ENCODE measurements around the gene DERL3.
"Not testable (repeated sequence)": the region's sequence is repeated elsewhere in the genome, so short reads cannot be mapped to it uniquely, and the experiment has no call there.

DERL3 gene

DNA sequence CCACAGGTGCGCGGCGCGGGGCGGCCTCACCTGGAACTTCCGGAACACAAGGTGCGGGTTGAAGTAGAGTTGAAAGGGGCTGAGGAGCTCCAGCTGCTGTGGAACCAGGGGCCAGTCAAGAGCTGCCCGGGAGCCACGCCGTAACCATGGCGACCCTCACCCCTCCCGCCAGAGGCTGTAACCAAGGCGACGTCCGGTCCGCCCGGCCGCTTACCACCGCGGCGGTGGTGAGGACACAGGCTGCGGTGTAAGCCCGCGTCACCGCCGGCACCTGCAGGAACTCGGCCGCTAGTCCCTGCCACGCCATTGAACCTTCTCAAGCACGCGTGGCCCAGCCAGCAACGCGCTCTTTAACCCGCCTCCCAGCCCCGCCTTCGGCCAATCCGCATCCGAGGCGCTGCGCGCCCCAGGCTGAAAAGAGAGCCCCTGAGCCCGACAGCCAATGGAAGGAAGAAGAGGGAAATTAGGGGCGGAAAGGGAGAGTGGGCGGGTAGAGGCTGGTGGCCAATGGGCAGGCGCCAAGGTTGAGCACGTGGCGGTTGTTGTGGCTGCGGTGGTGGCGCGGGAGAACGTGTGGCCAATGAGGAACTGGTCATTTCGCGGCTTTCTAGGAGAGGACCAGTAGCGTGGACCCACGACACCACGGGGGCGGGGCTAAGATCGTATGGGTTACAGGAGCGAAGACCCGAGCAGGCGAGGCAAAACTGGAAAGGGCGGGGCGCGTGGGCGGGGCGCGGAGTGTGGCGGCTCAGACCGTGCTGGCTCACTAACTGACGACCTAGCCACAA lies at the start of gene DERL3:
DERL3 (minus strand) TSS at position 326 of the 788 bp plus-strand sequence; CDS start at position 307, 19 bp downstream.
- DNase-seq (ENCODE audit: low read depth) = peak; percentile 73

DNA sequence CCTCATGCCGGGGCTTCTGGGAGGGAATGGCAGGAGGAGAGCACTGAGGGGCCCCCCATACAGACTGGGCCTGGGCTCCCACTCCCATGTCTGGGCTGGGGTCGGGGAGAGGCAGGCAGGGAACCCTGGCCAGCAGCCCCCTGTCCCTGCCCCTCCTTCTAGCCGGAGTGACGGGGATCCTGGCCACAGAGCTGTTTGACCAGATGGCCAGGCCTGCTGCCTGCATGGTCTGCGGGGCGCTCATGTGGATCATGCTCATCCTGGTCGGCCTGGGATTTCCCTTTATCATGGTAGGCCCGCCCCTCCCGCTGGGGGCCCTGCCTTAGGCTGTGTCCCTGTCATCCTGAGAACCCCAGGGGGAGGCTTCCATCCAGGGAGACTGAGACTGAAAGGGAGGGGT lies 45.3 kb upstream of the DERL3 start:
- DNase-seq (ENCODE audit: low read depth) = no peak

DNA sequence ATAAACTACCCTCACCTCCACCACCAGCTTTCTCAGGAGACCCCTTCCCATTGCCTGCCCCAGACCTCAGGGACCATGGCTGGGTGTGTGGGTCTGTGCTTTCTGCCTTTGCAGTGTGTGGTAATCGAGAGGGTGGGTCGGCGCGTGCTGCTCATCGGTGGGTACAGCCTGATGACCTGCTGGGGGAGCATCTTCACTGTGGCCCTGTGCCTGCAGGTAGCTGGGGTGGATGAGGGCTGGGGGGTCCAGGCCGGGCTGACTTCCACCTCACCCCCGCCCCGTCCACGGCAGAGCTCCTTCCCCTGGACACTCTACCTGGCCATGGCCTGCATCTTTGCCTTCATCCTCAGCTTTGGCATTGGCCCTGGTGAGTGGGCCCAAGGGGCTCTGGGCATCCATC lies 44.9 kb upstream of the DERL3 start:
- DNase-seq (ENCODE audit: low read depth) = no peak

DNA sequence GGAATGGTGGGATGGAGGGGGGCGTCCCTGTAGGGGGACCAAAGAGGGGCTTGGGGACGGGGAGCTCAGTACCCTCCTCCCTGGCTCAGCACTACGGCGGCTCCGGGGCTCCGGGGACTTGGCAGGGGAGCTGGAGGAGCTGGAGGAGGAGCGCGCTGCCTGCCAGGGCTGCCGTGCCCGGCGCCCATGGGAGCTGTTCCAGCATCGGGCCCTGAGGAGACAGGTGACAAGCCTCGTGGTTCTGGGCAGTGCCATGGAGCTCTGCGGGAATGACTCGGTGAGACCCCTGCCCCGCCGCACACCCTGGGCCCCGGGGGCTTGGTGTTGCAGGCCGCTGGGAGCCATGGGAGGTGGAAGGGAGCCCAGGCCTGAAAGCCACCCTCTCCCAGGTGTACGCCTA lies 43.6 kb upstream of the DERL3 start:
- DNase-seq (ENCODE audit: low read depth) = no peak

DNA sequence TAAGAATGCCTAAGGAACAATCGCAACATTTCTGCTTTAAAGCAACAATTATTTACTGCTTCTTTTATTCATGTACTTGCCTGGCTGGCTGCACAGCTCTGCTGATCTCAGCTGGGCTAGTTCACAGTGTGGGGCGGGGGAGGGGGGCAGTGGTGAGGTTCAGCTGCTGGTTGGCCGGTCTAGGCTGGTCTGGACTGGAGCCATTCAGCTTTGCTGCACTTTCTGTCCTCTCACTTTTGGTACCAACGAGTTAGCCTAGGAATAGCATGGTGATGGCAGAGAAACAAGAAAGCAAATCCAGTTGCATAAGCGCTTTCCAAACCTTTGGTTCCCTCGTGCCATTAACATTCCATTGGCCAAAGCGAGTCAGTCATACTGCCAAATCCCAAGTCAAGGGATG lies 39.4 kb upstream of the DERL3 start:
- DNase-seq (ENCODE audit: low read depth) = no peak

DNA sequence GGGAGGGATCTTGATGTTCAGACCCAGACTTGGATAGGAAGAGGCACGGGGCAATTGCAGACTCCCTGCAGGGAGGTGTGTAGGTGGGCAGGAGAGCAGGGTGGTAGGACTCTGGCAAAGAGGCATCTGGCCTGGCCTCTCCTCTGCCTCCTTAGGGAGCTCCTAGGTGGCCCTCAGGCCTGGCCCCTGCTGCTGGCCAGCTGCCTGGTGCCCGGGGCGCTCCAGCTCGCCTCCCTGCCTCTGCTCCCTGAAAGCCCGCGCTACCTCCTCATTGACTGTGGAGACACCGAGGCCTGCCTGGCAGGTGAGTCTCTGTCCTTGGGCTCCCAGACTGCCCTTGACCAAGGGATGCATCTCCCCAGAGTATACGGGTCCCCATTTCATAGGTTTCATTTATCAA lies 38.8 kb upstream of the DERL3 start:
- no peak for DNase-seq (ENCODE audit: low read depth)

DNA sequence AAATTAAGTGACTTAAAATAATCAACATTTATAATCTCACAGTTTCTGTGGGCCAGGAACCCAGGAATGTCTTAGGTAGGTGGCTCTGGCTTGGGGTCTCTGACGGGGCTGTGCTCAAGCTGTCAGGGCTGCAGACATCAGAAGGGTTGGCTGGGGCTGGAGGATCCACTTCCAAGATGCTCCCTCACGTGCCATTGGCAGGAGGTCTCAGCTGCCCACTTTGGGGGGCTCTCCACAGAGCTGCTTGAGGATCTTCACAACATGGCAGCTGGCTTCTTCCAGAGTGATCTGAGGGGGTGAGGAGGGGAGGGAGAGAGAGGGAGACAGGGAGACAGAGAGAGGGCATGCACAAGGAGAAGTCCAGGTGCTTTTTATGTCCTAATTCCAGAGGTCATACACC lies 37.0 kb upstream of the DERL3 start:
- no peak for DNase-seq (ENCODE audit: low read depth)

DNA sequence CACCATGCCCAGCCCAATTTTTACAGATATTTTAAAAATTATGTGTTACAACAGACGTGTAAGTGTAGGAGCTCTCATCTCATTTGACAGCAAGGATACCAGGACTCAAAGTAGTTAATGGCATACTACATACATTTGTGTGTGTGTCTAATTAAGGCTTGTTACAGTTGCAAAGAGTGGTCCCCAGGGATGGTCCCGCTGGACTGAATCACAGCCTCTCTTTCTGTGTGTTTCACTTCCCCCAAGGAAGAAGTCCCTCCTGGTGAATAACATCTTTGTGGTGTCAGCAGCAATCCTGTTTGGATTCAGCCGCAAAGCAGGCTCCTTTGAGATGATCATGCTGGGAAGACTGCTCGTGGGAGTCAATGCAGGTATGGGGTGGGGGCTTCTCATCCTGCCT lies 36.1 kb upstream of the DERL3 start:
- DNase-seq (ENCODE audit: low read depth) = no peak

DNA sequence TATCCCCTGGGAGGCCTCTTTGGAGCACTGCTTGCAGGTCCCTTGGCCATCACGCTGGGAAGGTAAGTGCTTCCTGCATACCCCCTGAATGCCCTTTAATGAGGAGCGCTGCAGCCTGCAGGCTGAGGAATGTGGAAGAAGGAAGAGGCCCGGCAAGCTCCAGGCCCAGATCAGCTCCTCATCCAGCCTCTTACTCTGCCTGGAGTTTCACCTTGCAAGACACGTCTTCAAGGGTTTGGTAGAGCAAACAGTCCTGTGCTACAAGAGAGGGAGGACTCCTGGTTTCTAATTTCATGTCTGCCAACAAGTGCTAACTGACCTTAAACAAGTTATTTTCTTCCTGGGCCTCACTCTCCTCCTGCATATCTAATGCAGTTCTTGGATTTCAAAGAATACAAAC lies 29.8 kb upstream of the DERL3 start:
- DNase-seq (ENCODE audit: low read depth) = no peak

DNA sequence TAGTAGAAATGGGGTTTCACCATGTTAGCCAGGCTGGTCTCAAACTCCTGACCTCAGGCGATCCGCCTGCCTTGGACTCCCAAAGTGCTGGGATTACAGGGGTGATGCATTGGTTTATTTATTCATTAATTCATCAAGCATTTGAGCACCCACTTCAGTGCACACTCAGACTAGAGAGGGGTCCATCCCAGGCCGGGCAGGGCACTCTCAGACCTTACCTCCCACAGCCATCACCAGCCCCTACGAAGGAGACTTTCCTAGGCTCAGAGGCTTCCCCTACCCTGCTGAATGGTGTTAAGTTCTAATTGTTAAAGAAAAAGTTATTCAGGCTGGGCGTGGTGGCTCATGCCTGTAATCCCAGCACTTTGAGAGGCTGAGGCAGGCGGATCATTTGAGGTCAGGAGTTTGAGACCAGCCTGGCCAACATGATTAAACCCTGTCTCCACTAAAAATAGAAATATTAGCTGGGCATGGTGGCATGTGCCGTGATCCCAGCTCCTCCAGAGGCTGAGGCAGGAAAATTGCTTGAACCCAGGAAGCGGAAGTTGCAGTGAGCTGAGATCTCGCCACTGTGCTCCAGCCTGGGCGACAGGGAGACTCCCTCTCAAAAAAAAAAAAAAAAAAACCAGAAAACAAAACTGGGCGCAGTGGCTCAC lies 25.8 kb upstream of the DERL3 start:
- DNase-seq (ENCODE audit: low read depth) = not testable (repeated sequence)

DNA sequence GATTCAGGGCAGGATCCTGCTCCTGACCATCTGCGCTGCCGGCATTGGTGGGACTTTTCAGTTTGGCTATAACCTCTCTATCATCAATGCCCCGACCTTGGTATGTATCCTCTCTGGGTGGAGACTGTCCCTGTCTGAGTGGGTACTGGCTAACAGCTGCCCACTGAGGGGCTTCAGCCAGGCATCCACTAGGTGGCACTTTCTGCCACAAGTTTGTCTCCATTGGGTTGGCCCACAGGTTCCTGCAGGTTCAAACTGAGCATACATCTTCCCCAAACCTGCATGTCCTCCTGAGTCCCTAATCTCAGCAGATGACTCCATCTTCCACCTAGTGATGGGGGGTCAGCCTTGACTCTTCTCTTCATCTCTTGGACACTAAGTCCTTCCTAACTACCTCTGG lies 23.3 kb upstream of the DERL3 start:
- no peak for DNase-seq (ENCODE audit: low read depth)

DNA sequence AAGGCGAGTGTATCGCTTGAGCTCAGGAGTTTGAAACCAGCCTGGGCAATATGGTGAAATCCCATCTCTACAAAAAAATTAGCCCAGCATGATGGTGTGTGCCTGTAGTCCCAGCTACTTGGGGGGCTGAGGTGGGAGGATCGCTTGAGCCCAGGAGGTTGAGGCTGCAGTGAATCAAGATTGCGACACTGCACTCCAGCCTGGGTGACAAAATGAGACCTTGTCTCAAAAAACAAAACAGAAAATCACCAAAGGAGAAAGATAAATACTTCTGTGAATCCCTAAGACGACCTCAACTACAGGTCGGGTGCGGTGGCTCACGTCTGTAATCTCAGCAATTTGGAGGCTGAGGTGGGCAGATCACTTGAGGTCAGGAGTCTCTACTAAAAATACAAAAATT lies 21.4 kb upstream of the DERL3 start:
- not testable (repeated sequence) for DNase-seq (ENCODE audit: low read depth)

DNA sequence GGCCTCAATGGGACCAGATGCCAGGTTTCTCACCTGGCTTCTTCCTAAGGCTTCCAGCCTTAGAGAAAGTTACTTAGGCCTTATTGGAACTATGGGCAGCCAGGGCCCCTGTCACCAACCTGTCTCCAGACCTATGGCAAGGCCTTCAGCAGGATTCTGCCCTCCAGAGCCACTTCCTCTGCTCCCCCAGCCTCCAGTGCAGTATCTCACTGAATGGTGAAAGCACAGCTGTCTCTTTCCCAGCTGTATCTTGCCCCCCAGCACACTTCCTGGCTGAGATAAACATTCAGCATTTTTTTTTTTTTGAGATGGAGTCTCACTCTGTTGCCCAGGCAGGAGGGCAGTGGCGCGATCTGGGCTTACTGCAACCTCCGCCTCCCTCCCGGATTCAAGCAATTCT lies 20.4 kb upstream of the DERL3 start:
- no peak for DNase-seq (ENCODE audit: low read depth)

DNA sequence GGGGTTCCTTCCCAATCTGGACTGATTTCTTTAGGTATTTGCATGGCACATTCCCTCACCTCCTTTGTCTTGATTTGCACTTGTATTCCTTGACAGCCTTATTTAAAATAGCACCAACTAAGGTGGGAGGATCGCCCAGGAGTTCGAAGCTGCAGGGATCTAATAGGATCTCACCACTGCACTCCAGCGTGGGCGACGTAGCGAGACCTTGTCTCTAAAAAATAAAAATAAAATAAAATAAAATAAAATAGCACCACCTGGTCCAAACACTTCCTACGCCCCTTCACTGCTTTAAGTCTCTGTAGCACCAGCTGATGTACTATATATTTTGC lies 19.6 kb upstream of the DERL3 start:
- DNase-seq (ENCODE audit: low read depth) = no peak

DNA sequence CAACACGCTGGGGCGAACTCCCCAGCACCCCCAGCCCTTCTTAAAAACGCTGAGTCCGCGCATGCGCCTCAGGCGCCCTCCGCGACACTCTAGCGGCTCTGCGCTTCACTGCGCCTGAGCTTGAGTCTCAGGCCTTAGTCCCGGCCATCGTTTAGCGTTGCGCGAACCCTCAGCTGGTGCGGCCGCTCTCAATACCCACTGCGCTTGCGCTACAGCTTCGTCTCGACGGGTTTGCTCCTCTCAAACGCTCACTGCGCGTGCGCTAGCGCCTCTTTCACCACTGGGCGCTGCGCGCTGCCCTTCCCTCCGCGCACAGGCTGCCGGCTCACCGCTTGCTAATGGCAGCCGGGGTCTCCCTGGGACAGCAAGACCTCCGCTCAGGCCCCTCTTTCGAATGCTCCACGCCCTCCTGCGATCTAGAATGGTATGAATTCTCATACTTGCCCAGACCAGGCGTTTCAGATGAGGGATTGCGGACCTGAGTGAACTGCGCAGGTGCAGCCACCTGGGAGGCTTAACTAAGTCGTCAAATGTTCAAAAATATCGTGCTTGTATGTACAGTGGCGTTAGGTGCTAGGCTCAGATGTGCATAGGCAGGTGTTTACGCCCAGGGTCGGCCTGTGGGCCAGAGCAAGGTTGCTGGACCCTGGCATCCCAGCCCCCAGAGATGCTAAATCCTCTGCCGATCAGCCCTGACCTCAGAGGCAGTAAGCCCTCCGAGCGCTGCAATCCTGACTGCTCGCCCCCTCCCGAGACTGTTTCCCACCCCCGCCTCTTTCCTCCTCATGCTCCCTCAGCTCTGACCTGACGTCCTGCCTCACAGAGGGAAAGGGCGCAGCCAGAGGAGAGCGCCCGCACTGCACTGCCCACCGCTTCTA lies 19.0 kb upstream of the DERL3 start, which contains the start of gene SLC2A11:
SLC2A11 (plus strand) TSS at position 270 of the 878 bp plus-strand sequence; CDS start at position 395, 125 bp downstream.
- peak; percentile 94 for DNase-seq (ENCODE audit: low read depth)

DNA sequence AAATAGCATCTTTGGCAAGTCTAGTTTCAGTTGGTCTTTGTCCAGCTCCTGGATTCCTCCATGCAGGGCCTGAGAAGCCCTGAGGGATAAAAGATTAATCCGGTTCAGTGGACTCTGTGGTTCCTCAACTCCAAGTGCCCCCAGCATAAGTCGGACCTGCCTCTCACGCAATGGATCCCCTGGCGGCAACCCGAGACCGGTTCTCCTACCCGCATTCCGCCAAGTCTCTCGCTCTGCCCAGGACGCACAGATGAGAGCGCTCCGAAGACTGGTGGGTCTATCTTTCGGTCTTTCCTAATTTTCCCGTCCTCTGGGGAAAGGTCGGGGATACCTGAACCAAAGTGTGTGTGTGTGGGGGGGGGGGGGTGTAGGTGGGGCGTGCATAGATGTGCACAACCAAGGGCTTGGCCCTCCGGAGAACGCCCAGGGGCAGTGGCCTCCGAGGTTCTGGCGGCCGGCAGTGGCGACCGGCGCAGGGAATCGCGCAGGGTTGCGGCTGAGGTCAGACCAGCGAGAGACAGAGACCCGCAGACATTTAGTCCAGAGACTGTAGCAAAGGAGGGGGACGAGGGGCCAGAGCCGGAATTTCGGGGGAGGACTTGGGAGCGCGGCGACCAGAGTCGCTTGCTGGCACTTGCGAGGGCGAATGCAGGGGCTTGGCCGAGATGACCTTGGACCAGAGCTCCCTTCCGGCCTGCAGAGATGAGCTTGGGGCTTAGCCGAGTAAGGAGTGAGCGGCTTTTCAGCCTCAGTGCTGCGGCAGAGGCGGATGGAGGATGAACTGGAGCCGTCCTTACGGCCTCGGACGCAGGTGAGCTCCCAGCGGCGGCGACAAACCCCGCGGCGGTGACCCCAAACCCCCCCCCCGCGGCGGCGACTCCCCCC lies 18.2 kb upstream of the DERL3 start:
- DNase-seq (ENCODE audit: low read depth) = peak; percentile 14

DNA sequence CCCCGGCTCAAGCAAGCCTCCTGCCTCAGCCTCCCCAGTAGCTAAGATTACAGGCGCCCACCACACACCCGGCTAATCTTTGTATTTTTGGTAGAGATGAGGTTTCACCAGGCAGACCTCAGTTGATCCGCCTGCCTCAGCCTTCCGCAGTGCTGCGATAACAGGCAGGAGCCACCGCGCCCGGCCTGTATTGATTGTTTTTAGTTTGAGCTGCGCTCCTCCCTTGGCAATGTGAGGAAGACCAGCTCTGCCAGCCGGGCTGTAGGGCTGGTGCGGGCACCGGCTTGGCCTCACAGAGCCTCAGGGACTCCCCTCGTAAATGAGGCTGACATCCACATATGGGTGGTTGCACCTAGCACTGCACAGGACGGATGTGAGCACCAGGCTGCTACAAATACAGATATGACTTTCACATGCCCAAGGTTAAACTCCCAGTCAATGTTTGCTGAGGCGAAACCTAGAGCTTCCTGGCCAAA lies 11.4 kb upstream of the DERL3 start:
- DNase-seq (ENCODE audit: low read depth) = no peak

DNA sequence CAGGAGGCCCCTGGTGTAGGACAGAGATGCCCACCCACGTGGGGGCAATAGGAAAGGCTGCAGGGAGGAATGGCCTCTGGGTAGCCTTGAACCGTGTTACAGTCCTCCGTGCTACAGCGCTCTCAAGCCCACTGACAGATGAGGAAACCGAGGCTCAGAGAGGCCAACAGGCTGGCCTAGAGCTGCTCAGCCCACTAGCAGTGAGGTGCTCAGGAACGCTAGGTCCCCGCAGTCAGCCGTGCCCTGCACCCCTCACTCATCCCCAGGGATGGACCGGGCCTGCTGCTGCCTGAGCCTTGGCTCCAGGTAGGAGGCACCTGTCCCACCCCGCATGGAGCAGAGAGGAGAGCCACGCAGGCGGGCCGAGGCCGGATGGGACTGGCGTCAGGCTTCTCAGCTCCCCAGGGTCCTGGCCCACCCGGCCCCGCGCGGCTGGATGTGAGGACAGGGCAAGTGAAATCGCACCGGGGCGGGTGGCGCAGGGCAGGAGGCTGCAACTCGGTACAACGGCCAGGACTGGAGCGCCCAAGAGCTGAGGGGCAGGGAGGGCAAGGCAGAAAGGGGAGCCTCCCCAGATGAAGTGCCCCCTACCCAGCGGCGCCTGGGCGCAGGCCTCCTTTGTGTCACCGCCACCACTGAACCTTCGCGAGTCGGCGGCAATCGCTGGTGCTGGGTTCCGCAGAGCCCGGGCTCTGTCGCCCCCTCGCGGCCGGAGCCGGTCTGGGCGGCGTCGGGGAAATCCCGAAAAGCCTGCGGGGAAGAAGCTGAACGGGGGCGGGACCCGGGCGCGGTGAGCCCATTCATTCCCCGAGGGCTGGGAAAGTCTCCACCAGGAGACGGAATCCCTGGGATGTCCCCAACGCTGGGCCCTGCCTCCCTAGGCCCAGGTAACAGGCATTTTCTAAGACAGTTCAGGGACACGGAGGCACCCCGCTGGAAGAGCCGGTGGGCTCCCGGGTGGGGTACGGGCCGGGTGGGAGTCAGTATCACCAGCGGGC lies 10.5 kb upstream of the DERL3 start:
- DNase-seq (ENCODE audit: low read depth) = peak; percentile 46

DNA sequence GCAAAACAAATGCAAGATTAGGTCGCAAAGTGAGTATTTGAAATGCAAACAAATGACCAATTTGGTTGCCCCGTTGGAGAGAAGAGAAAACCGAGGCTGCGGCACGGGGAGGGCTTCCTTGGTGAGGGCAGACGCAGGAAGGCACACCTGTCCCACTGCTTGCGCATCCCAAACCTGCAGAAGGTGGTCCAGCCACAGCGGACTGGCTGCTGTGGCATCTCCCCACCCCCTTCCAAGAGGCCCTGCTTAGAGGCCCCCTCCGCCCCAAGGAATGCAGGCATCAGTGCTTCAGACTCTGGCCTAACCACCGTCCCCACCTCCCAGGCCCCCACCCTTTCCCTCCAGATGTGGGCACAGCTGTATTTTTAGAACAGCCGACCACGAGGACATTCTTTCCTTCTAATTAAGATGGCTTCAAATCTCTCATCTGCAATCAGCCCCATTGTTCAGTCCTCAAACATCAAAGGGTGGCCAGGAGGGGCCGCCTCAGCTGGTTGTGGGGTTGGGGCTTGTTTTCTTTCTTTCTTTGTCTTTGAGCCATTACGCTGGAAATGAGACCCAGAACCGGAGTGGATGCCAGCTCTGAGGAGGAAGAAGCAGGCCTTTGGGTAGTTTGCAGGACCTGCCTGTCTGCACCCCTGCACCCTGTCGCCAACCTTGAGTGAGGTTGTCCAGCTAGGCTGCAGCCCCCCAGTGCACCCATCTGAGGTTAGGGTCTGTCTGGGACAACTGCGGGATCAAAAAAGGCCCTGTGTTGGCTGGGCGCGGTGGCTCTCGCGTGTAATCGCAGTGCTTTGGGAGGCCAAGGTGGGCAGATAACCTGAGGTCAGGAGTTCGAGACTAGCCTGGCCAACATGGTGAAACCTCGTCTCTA lies 9.4 kb upstream of the DERL3 start:
- DNase-seq (ENCODE audit: low read depth) = no peak

All from GM04504 (cell line).